Activated T-cell treated with anti-CD3 and anti-CD28 coated beads, Interleukin-2, amount 50 U/mL, for 4 hours (primary cell): ENCODE measurements around the gene UBASH3B. TPM values are rescaled to one million over a fixed set of nuclear protein-coding genes. Genes with fewer than 3 reads are reported as not detected.

ENCODE experiments used
- ATAC-seq, 2 donors: fragments of 200-7000 bp; cut with Tn5 transposase; one replicate each; pipeline ENCODE4 v1.10.0; 2021
- DNase-seq: peaks from one replicate; pipeline ENCODE4 v3.0.0-alpha.2; 2020
- H3K27me3 Mint-ChIP-seq: one replicate; pipeline ENCODE4 v1.8.0; 2021; ENCODE audit warnings: low read depth, mixed read lengths
- H3K36me3 Mint-ChIP-seq: one replicate; pipeline ENCODE4 v1.8.0; 2022; ENCODE audit warnings: mixed read lengths; ENCODE audit not compliant: insufficient read depth
- H3K4me1 Mint-ChIP-seq: one replicate; pipeline ENCODE4 v1.8.0; 2021; ENCODE audit warnings: low read depth, mixed read lengths
- H3K4me3 Mint-ChIP-seq: one replicate; pipeline ENCODE4 v1.8.0; 2021; ENCODE audit warnings: mild to moderate bottlenecking, moderate library complexity, mixed read lengths
- H3K9me3 Mint-ChIP-seq: one replicate; pipeline ENCODE4 v1.8.0; 2021; ENCODE audit warnings: mixed read lengths
- total RNA-seq, 3 donors: library from RNA; stranded (reverse); gene quantifications; one replicate each; pipeline ENCODE4 v1.2.1, GENCODE V29; 2021

Gene UBASH3B
- total RNA-seq, 3 donors from 2014 or later: 37.6 to 53.3 (median 39.9) TPM

- H3K4me3 Mint-ChIP-seq: no peak overlapping the region
- H3K36me3 Mint-ChIP-seq: no peaks in the 10 kb centered on the region
- H3K4me1 Mint-ChIP-seq: peaks cover 41% of the 10 kb centered on the region
- DNase-seq (peak; percentile 48), ATAC-seq (peak; percentile 83 to 86)
- peaks cover 5% of the 10 kb centered on the region for H3K9me3 Mint-ChIP-seq
- H3K27me3 Mint-ChIP-seq: no peaks in the 10 kb centered on the region
Observed at GRCh38 chr11:122749005-122749687, 93.6 kb downstream of the UBASH3B start.

GRCh38 chr11:122750049-122750448 is 94.5 kb downstream of the UBASH3B start:
- H3K4me1 Mint-ChIP-seq: peaks cover 50% of the 10 kb centered on the region
- no peaks in the 10 kb centered on the region for H3K36me3 Mint-ChIP-seq
- no peaks in the 10 kb centered on the region for H3K27me3 Mint-ChIP-seq
- H3K4me3 Mint-ChIP-seq: no peak overlapping the region
- H3K9me3 Mint-ChIP-seq: peaks cover 5% of the 10 kb centered on the region
- DNase-seq: no peak
- no peak for ATAC-seq

GRCh38 chr11:122751292-122752070 is 96.0 kb downstream of the UBASH3B start:
- no peak for DNase-seq
- peak in 1 of 2 donors; percentile 32 for ATAC-seq
- H3K27me3 Mint-ChIP-seq: no peaks in the 10 kb centered on the region
- no peak overlapping the region for H3K4me3 Mint-ChIP-seq
- H3K36me3 Mint-ChIP-seq: no peaks in the 10 kb centered on the region
- peaks cover 63% of the 10 kb centered on the region for H3K4me1 Mint-ChIP-seq
- peaks cover 2% of the 10 kb centered on the region for H3K9me3 Mint-ChIP-seq

GRCh38 chr11:122754028-122754427 is 98.5 kb downstream of the UBASH3B start:
- H3K27me3 Mint-ChIP-seq: no peaks in the 10 kb centered on the region
- ATAC-seq (no peak), DNase-seq (no peak)
- H3K9me3 Mint-ChIP-seq: no peaks in the 10 kb centered on the region
- H3K36me3 Mint-ChIP-seq: no peaks in the 10 kb centered on the region
- H3K4me3 Mint-ChIP-seq: no peak overlapping the region
- H3K4me1 Mint-ChIP-seq: peaks cover 59% of the 10 kb centered on the region

- peak; percentile 29 for DNase-seq
- H3K36me3 Mint-ChIP-seq: no peaks in the 10 kb centered on the region
- no peaks in the 10 kb centered on the region for H3K9me3 Mint-ChIP-seq
- no peak overlapping the region for H3K4me3 Mint-ChIP-seq
- H3K27me3 Mint-ChIP-seq: no peaks in the 10 kb centered on the region
- peak; percentile 54 to 64 for ATAC-seq
- H3K4me1 Mint-ChIP-seq: peaks cover 58% of the 10 kb centered on the region
Observed at GRCh38 chr11:122754553-122755322, 99.2 kb downstream of the UBASH3B start.

GRCh38 chr11:122755409-122755808 is 99.9 kb downstream of the UBASH3B start:
- Mint-ChIP-seq H3K9me3 (no peaks in the 10 kb centered on the region), H3K36me3 (no peaks in the 10 kb centered on the region), H3K4me1 (peaks cover 57% of the 10 kb centered on the region), H3K4me3 (no peak overlapping the region), H3K27me3 (no peaks in the 10 kb centered on the region)
- no peak for DNase-seq
- no peak for ATAC-seq

GRCh38 chr11:122755941-122756340 is 100.4 kb downstream of the UBASH3B start:
- Mint-ChIP-seq H3K9me3 (no peaks in the 10 kb centered on the region), H3K4me3 (no peak overlapping the region), H3K4me1 (peaks cover 51% of the 10 kb centered on the region), H3K36me3 (no peaks in the 10 kb centered on the region), H3K27me3 (no peaks in the 10 kb centered on the region)
- ATAC-seq (no peak), DNase-seq (no peak)

GRCh38 chr11:122756417-122756816 is 100.9 kb downstream of the UBASH3B start:
- no peaks in the 10 kb centered on the region for H3K36me3 Mint-ChIP-seq
- DNase-seq (peak; percentile 32), ATAC-seq (peak; percentile 61 to 65)
- H3K4me3 Mint-ChIP-seq: no peak overlapping the region
- peaks cover 49% of the 10 kb centered on the region for H3K4me1 Mint-ChIP-seq
- no peaks in the 10 kb centered on the region for H3K9me3 Mint-ChIP-seq
- no peaks in the 10 kb centered on the region for H3K27me3 Mint-ChIP-seq

GRCh38 chr11:122757201-122757600 is 101.7 kb downstream of the UBASH3B start:
- no peak for ATAC-seq
- Mint-ChIP-seq H3K4me1 (peaks cover 43% of the 10 kb centered on the region), H3K36me3 (no peaks in the 10 kb centered on the region), H3K4me3 (no peak overlapping the region), H3K9me3 (no peaks in the 10 kb centered on the region), H3K27me3 (no peaks in the 10 kb centered on the region)
- no peak for DNase-seq

GRCh38 chr11:122758339-122758738 is 102.8 kb downstream of the UBASH3B start:
- DNase-seq: no peak
- Mint-ChIP-seq H3K9me3 (no peaks in the 10 kb centered on the region), H3K4me1 (peaks cover 40% of the 10 kb centered on the region), H3K27me3 (no peaks in the 10 kb centered on the region), H3K36me3 (peaks cover 4% of the 10 kb centered on the region), H3K4me3 (no peak overlapping the region)
- ATAC-seq: no peak

GRCh38 chr11:122758974-122759373 is 103.5 kb downstream of the UBASH3B start:
- no peaks in the 10 kb centered on the region for H3K9me3 Mint-ChIP-seq
- no peak for DNase-seq
- H3K4me1 Mint-ChIP-seq: peaks cover 37% of the 10 kb centered on the region
- ATAC-seq: peak in 1 of 2 donors; percentile 38
- H3K36me3 Mint-ChIP-seq: peaks cover 4% of the 10 kb centered on the region
- H3K4me3 Mint-ChIP-seq: no peak overlapping the region
- no peaks in the 10 kb centered on the region for H3K27me3 Mint-ChIP-seq

- H3K4me3 Mint-ChIP-seq: no peak overlapping the region
Observed at GRCh38 chr11:122763108-122763507, 107.6 kb downstream of the UBASH3B start.

GRCh38 chr11:122764371-122765090 is 109.0 kb downstream of the UBASH3B start:
- H3K4me3 Mint-ChIP-seq: no peak overlapping the region
- H3K4me1 Mint-ChIP-seq: peaks cover 14% of the 10 kb centered on the region
- no peaks in the 10 kb centered on the region for H3K9me3 Mint-ChIP-seq
- DNase-seq: no peak
- H3K36me3 Mint-ChIP-seq: peaks cover 6% of the 10 kb centered on the region
- ATAC-seq: no peak
- H3K27me3 Mint-ChIP-seq: no peaks in the 10 kb centered on the region

More at GRCh38 chr11:122763108-122763507, 107.6 kb downstream of the UBASH3B start:
- Mint-ChIP-seq H3K27me3 (no peaks in the 10 kb centered on the region), H3K4me1 (peaks cover 19% of the 10 kb centered on the region), H3K9me3 (no peaks in the 10 kb centered on the region), H3K36me3 (peaks cover 4% of the 10 kb centered on the region)
- ATAC-seq: no peak
- DNase-seq: no peak
